Right ventricle myocardium inferior (tissue), 1 donor: Measurements from ENCODE around the gene ATP1A2. TPM values are rescaled to one million over a fixed set of nuclear protein-coding genes. Genes with fewer than 3 reads are reported as not detected.

Source experiments
- ATAC-seq: fragments of 200-7000 bp; cut with Tn5 transposase; one replicate; pipeline ENCODE4 v1.9.1; 2020; ENCODE audit warnings: mild to moderate bottlenecking, moderate library complexity
- DNase-seq: peaks from one replicate; pipeline ENCODE4 v3.0.0; 2021; ENCODE audit errors: missing footprints
- intact Hi-C: fragments of 100-400 bp; cut with DNase I; formaldehyde crosslinking; loops from one replicate; pipeline ENCODE4 v1.11.0; 2022
- total RNA-seq: library from RNA; stranded (reverse); fragmentation: NEBNext Ultra II Directional; extraction: Animal tissue kit (Norgen Biotek cat#: 25700); gene quantifications from one replicate; pipeline ENCODE4 v1.2.1, GENCODE V29; 2021
- donor health status: DM: no; HTN: yes; CAD: no; lungs with severe emphysema.

The ATP1A2 gene
- total RNA-seq, 1 donor from 2014 or later: 209 TPM

DNA sequence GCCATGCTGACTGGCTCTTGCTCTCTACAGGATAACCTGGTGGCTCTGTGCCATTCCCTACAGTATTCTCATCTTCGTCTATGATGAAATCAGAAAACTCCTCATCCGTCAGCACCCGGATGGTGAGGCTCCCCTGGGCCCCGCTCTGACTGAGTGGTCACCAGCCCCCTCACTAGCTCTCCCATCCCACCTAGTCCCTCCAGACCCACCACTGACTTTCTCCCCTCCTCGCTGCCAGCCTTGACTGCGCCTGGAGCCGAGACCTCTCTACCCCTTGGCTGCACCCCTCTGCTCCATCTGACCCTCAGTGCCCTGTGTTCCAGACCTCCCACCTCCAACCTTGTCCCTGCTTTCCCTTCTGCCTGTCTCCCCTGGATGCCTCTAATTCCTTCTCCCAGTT, 70.7 kb downstream of the ATP1A2 start:
- ATAC-seq (no peak), DNase-seq (no peak)
- intact Hi-C loops: no loop called here

- intact Hi-C loops: no loop called here
These were observed 71.2 kb downstream of the ATP1A2 start for GRCh38 chr1:160186729-160187128.

GRCh38 chr1:160187407-160187806, 71.8 kb downstream of the ATP1A2 start:
- ATAC-seq (no peak), DNase-seq (no peak)
- intact Hi-C loops: no loop called here

More at GRCh38 chr1:160186729-160187128, 71.2 kb downstream of the ATP1A2 start:
- DNase-seq (no peak), ATAC-seq (no peak)

DNA sequence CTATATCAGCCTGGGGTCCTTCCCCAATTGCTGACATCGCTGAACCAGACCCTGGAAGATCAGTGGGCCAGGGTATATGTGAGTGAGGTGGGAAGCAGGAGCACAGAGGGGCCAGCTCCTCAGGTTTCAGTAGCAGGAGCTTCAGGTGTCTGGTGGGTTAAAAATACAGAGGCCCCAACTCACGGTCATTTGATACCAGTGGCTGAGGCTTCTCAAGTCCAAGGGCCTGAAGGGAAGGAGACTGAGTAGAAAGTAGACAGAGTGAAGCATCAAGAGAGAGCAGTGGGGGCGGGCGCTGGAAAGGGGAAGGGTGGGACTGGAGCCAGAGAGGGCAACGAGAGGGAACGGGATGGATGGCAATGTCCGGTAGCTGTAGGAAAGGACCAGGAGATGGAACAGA, 72.8 kb downstream of the ATP1A2 start:
- DNase-seq: no peak
- intact Hi-C loops: loop anchor here (2.0 kb wide), 1 partner anchor 30 kb away; no protein-coding TSS in a partner anchor
- no peak for ATAC-seq

- DNase-seq: no peak
- intact Hi-C loops: loop anchor here (2.0 kb wide), 1 partner anchor 31 kb away; no protein-coding TSS in a partner anchor
These were observed 74.4 kb downstream of the ATP1A2 start, which contains the start of gene CASQ1 for GRCh38 chr1:160189649-160190625. CASQ1 (plus strand) TSS chr1:160190575; CDS start chr1:160190752, 177 bp downstream.

DNA sequence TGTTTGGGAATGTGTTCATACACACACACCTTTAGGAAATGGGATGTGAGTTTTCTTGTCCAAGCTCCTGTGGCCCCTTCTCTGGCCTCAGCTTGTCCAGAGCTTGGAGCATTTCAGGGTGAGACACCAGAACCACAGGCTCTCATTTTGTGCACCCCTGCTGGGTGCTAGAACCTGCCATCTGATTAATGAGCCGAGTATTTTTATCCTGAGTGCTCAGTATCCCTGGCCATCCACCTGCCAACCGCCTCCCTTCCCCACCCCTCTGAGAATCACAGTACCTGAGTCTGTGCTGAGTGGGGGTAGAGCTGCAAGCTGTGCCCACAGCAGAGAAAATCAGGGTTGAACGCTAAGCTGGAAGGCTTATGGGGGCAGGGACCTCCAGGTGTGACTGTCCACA, 76.2 kb downstream of the ATP1A2 start:
- ATAC-seq: no peak
- DNase-seq: no peak
- intact Hi-C loops: loop anchor here (2.0 kb wide), 1 partner anchor 61 kb away; no protein-coding TSS in a partner anchor

More at GRCh38 chr1:160189649-160190625, 74.4 kb downstream of the ATP1A2 start, which contains the start of gene CASQ1:
- peak; percentile 17 for ATAC-seq

DNA sequence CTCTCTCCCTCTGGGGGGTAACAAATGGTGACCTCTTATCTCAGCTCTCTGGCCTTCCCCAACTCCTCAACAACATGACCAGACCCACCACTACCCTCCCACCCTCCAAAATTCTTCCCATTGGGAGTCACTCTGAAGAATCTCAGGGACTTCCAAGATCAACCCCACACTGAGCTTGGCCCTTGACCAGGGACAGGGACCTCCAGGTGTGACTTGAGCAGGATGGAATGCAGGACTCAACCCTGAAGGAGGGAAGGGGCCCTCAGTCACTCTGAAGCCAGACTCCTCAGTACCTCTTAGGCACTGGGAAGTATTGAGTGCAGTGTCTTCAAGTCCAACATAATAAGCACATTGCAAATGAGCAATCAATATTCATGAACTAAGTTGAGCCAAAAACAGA, 76.7 kb downstream of the ATP1A2 start:
- intact Hi-C loops: loop anchor here (2.0 kb wide), 1 partner anchor 61 kb away; no protein-coding TSS in a partner anchor
- ATAC-seq (no peak), DNase-seq (no peak)

Other genes starting within 250 kb of the ATP1A2 start
- gene CFAP45, start 215.6 kb upstream of the ATP1A2 start, total RNA-seq: 1.0 TPM
- 143 TPM for gene TAGLN2, start 190.3 kb upstream of the ATP1A2 start, total RNA-seq
- gene IGSF9, start 170.1 kb upstream of the ATP1A2 start, total RNA-seq: 0.30 TPM
- gene SLAMF9, start 161.5 kb upstream of the ATP1A2 start, total RNA-seq: not detected
- 2.4 TPM for gene PIGM, start 83.8 kb upstream of the ATP1A2 start, total RNA-seq
- gene KCNJ10, start 45.6 kb upstream of the ATP1A2 start, total RNA-seq: not detected
- gene KCNJ9, start 34.2 kb upstream of the ATP1A2 start, total RNA-seq: not detected
- gene IGSF8, start 17.1 kb upstream of the ATP1A2 start, total RNA-seq: 21.9 TPM
- gene ATP1A4, start 35.8 kb downstream of the ATP1A2 start, total RNA-seq: not detected
- 27.0 TPM for gene CASQ1, start 74.8 kb downstream of the ATP1A2 start, total RNA-seq
- gene PEA15, start 89.6 kb downstream of the ATP1A2 start, total RNA-seq: 283 TPM
- gene DCAF8, start 146.8 kb downstream of the ATP1A2 start, total RNA-seq: 142 TPM
- 102 TPM for gene PEX19, start 169.4 kb downstream of the ATP1A2 start, total RNA-seq
- gene COPA, start 227.5 kb downstream of the ATP1A2 start, total RNA-seq: 84.2 TPM
- 66.7 TPM for gene NCSTN, start 227.6 kb downstream of the ATP1A2 start, total RNA-seq